ENCODE data around the gene TMEM131L.
"Not testable (repeated sequence)": the region's sequence is repeated elsewhere in the genome, so short reads cannot be mapped to it uniquely, and the experiment has no call there.

TMEM131L gene

DNA sequence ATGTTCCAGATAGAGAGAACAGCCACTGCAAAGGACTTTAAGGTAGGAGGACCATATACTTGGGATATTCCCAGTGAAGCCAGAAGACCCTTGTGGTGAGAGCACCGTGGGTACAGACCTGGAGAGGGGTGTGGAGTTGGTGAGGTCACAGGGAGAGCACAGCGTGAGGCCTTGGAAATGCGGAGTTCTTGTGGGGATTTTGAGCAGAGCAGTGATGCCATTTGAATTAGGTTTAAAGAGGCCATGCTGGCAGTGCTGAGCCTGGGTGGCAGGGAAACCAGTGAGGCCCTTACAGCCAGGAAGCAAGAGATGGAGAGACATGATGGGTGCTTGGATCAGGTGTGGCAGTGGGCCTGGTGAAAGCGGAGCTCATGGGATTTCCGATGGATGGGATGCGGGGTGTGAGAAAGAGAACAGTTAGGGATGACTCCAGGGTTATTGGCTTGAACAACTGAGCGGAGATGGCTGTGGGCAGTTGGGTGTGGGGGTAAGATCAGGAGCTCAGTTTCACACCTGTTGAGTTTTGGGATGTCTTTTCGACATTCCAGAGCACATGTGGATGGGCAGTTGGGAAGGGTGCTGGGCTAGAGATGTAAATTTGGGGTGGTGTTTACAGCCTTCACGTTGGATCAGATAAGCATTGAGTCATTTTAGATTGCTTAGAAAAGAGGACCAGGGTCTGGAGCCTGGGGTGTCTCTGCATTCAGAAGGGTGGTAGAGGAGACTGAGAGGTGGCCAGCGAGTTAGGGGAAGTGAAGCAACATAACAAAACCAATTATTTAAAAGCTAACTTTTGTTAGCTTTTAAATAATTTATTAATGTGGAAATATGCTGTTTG lies 68.9 kb downstream of the TMEM131L start:
- FAIRE-seq (no peak), DNase-seq (ENCODE audit: extremely low spot score, insufficient read length, low read depth) (no peak)

DNA sequence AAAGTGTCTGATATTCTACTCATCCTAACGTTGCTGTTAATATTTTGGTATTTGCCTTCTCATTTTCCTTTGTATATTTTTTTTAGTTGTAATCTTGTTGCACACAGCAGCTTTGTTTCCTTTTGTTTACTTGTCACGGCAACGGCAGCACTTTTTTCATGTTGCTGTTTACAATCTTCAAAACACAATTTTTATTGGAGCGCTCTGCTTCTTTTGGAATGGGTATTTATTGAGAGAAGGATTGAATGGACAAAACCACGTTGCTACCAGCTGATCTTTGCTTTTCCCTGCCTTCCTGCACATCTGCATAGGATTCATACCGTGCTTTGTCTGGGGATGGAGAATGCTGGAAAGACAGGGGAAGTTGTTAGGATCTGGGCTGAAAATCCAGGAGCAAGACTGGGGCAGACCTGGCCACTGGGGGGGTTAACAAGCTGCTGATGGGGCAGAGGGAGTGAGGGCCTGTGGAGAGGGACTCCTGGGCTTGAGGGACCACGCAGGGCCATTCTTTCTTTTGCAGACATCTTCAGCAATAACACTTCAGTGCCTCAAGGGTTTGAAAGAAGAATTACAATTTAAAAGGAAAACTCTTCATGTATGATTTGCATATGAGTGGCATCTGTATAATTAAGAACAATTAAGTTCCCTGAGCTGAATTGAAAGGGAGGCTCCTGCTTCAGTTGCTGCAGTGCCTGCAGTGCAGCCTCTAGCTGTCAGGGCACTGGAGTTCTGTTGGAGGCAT lies 69.8 kb downstream of the TMEM131L start:
- no peak for DNase-seq (ENCODE audit: extremely low spot score, insufficient read length, low read depth)
- FAIRE-seq, result no peak

- FAIRE-seq (no peak), DNase-seq (ENCODE audit: extremely low spot score, insufficient read length, low read depth) (no peak)
Observed at GRCh38 chr4:153537493-153537960, 71.4 kb downstream of the TMEM131L start.

DNA sequence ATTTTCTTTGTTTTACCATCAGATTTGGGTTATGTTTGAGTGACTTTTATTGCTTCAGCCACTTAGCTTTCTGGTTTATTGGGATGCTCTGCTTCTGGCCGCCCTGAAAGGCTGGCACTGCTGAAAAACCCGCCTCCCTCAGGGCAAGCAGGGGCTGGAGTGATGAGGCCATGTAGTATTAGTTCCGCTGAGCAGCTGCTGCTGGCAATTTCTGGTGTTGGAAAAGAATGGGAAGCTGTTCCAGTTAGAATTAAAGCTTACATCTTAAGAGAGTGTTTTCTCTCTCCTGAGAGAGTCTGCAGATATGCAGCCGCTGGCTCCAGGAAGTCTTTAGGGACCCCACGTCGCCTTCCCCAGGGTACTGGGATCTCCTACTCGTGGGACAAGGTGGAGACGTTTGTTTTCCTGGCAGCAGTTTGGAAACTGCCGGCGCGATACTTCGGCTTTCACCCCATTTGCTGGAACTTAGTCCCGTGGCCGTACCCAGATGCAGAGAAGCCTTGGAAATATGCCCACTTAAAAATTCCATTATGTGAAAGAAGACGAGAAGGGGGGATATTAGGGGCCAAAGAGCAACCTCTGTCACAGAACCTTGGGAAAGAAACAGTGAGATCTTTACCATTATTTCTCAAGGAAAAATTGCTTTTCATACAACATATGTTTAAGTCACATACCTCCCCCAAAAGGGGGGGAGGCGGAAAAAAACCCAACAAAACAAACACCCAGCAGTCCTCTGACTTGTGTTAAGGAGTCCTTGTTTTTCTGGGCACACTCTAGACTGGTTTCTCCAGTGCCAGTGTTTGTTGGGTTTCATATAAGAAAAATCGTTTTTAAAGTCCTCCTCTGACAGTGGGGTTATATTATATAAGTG lies 72.6 kb downstream of the TMEM131L start:
- FAIRE-seq (no peak), DNase-seq (ENCODE audit: extremely low spot score, insufficient read length, low read depth) (no peak)

- no peak for FAIRE-seq
- DNase-seq (ENCODE audit: extremely low spot score, insufficient read length, low read depth), result no peak
Observed at GRCh38 chr4:153539422-153539821, 73.3 kb downstream of the TMEM131L start.

DNA sequence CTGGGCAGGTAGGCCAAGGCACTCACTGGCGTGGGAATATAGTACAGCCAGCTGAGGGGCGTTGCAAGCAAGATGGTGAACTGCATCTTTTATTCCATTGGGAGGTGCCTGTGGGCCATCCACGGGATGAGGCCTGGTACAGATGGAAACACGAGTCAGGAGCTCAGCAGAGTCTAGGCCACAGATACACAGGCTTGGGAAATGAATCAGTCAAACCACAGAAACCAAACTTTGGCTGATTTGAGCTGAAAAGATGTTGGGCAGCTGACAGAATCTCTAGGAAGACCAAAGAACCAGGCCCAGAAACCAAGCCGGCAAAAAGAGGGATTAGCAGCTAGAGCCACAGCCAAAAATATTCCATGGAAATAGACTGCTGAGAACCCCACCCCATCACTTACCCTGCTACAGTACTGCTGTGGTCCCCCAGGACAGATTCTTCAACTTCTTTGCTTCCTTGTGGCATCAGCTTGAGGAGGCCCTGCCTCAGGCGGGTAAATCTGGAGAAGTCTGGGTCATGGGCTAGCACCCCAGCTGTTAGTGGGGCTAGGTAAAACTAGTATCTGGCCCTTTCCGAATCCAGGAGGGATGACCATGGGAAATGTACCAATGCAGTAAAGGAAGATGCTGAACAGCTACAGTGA lies 75.4 kb downstream of the TMEM131L start:
- DNase-seq (ENCODE audit: extremely low spot score, insufficient read length, low read depth), result no peak
- peak; percentile 60 for FAIRE-seq

- no peak for FAIRE-seq
- no peak for DNase-seq (ENCODE audit: extremely low spot score, insufficient read length, low read depth)
Observed at GRCh38 chr4:153542131-153542530, 76.0 kb downstream of the TMEM131L start.

- no peak for DNase-seq (ENCODE audit: extremely low spot score, insufficient read length, low read depth)
- FAIRE-seq, result no peak
Observed at GRCh38 chr4:153542834-153543233, 76.7 kb downstream of the TMEM131L start.

GRCh38 chr4:153543351-153543750 lies 77.2 kb downstream of the TMEM131L start:
- no peak for DNase-seq (ENCODE audit: extremely low spot score, insufficient read length, low read depth)
- no peak for FAIRE-seq

GRCh38 chr4:153545822-153546221 lies 79.7 kb downstream of the TMEM131L start:
- no peak for FAIRE-seq
- DNase-seq (ENCODE audit: extremely low spot score, insufficient read length, low read depth), result no peak

DNA sequence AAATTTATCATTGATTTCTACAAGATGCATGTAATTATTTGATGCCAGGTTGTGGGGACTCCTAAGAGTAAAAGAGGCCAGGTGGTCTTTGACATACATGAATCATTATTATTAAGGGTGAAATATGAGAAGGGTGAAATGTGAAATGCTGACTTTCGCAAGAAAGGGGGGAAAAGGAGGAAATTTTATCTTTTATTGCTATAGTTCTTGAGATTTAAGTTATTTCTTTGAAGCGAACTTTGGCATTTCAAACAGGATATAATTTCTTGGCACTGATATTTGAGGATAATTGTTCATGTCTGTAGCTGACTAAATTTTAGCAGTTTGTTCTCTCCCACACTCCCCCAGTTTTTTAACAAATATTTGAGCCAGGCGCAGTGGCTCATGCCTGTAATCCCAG lies 80.1 kb downstream of the TMEM131L start:
- no peak for DNase-seq (ENCODE audit: extremely low spot score, insufficient read length, low read depth)

DNA sequence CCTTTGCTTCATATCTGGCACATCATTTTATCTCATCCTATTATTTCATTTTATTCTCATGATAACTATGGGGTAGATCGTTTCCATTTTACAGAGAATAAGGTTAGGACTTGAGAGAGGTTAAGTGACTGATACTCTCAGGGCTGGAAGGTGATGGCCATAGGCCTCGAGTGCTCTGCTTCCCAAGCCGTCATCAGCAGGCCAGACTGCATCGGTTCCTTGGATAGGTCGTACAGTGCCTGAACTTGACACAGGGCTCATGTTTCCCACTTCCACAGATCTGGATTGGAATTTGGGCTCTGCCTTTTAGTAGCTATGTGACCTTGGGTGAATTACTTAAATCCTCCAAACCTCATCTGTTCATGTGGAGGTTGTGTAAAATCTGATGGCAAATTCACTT lies 81.4 kb downstream of the TMEM131L start:
- FAIRE-seq (no peak), DNase-seq (ENCODE audit: extremely low spot score, insufficient read length, low read depth) (no peak)

More for the DNA sequence above, 80.1 kb downstream of the TMEM131L start:
- no peak for FAIRE-seq

DNA sequence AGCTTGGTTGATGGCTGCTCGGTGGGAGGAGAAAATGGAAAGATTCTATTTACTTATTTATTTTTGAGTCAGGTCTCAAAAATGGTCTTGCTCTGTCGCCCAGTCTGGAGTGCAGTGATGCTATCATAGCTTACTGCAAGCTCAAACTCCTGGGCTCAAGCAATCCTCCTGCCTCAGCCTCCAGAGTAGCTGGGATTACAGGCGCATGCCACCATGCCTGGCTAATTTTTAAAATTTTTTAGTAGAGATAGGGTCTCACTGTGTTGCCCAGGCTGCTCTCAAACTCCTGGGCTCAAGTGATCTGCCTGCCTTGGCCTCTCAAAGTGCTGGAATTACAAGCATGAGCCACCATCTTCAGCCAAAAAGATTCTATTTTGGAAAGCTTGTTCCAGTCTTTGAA lies 82.7 kb downstream of the TMEM131L start:
- FAIRE-seq; DNase-seq (ENCODE audit: extremely low spot score, insufficient read length, low read depth): not testable (repeated sequence)

DNA sequence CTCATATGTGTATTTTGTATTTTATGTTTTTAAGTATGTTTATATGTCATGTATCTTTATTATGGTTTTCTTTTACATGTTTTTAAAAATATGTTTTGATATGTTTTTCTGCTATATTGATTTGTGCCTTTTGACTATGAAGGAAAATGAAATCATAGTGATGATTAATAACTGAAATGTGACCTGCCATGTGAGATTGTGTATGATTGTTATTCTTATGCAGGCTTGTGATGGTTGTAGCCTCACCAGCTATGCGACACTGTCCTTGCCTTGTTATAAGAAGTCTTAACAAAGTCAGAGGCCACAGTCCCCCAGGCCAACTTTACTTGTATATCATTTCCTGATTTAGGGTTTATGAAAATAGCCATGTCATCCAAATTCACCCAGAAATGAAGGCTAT lies 83.2 kb downstream of the TMEM131L start:
- peak; percentile 33 for FAIRE-seq
- no peak for DNase-seq (ENCODE audit: extremely low spot score, insufficient read length, low read depth)

- DNase-seq (ENCODE audit: extremely low spot score, insufficient read length, low read depth) (no peak), FAIRE-seq (no peak)
Observed at GRCh38 chr4:153553155-153553818, 87.1 kb downstream of the TMEM131L start.

DNA sequence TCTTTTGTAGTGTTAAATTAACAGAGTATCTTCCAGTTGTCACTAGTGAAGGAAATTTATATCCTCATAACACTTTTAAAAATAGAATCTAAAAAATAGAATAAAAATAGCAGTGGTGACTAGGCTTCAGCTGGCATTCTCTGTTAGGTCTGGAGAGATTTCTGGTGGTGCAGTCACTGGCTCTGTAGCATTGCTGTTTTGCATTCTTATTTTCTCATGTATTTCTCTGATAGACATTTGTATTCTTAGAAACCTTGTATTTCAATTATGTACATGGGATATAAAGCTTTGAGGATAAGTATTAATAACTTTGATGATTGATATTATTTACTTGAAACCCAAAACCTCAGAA lies 87.6 kb downstream of the TMEM131L start:
- no peak for DNase-seq (ENCODE audit: extremely low spot score, insufficient read length, low read depth)
- no peak for FAIRE-seq

DNA sequence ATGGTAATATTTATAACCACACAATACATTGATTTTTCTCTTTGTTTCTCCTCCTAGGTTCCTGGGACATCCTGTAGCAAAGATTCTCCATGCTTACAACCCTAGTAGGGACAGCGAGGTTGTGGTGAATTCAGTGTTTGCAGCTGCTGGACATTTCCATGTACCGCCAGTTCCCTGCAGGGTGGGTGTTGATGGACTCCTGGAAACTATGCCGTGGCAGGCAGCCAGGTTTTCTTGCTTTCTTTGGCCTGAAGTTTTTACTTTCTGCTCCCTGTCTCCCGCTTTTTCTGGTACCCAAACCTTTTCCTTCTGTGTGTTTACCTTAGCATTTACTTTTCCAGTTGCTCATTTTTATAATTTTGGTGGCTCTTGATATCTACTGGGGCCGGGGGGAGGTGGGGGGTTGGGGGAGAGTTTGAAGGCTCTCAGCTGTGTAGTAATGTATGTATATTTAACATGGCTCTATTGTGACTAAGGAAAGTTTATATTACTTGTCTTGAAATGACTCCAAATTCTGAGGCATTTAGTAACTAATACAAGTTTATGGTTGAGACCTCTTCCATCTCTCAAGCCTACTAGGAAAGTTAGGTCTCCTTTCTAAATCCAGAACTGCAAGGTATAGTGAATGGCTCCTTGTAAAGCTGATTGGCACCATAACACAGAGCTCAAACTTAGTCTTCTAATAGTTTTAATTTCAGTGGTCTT lies 89.7 kb downstream of the TMEM131L start:
- FAIRE-seq, result no peak
- no peak for DNase-seq (ENCODE audit: extremely low spot score, insufficient read length, low read depth)

DNA sequence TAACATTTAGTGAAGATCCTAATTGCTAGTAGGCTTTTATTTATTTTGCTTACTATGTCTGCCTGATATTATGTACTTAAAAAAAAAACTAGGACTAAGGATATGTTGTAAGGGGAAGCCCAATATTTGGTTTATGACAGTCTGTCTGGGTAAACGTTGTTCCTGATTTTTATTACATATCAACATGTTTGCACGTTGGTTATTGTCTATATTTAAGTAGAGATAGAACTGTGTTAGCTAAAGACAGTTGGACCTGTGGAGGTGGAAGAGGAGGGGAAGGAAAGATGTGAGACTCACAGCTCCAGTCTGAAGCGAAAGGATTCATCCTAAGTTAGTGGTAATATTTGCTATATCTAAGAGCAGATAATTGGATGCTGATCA lies 90.3 kb downstream of the TMEM131L start:
- FAIRE-seq, result no peak
- DNase-seq (ENCODE audit: extremely low spot score, insufficient read length, low read depth), result no peak

GRCh38 chr4:153560908-153561307 lies 94.7 kb downstream of the TMEM131L start:
- DNase-seq (ENCODE audit: extremely low spot score, insufficient read length, low read depth) (no peak), FAIRE-seq (peak; percentile 80)
